HG03159 (cell line): Measurements from ENCODE around the gene PROSER2.
"Not testable (repeated sequence)": the region's sequence is repeated elsewhere in the genome, so short reads cannot be mapped to it uniquely, and the experiment has no call there.

Source experiments
- ATAC-seq: cut with Tn5 transposase; IDR thresholded peaks from one replicate; pipeline ENCODE4 v1.9.1; 2021; ENCODE audit warnings: mild to moderate bottlenecking, moderate library complexity; ENCODE audit not compliant: unreplicated experiment

The PROSER2 gene

DNA sequence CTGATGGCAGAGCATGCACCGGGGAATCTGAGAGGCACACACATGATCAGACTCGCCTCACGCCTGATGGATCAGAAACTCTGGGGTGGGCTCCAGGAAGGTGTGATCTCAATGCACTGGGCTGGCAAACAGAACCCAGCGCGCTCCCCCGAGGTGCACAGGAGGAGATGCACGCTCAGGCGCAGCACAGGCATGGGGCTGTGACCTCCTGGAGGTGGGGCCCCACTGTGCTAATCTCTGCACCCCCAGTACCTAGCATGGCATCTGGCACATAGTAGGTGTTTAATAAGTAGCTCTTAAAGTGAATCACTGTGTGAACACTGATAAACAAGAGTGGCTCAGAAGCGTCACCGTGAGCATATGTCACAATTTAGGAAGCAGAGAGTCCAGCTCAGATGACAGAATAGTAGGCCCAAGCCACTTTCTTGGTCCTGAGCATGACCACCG lies 57.9 kb downstream of the PROSER2 start:
- ATAC-seq, result no peak

DNA sequence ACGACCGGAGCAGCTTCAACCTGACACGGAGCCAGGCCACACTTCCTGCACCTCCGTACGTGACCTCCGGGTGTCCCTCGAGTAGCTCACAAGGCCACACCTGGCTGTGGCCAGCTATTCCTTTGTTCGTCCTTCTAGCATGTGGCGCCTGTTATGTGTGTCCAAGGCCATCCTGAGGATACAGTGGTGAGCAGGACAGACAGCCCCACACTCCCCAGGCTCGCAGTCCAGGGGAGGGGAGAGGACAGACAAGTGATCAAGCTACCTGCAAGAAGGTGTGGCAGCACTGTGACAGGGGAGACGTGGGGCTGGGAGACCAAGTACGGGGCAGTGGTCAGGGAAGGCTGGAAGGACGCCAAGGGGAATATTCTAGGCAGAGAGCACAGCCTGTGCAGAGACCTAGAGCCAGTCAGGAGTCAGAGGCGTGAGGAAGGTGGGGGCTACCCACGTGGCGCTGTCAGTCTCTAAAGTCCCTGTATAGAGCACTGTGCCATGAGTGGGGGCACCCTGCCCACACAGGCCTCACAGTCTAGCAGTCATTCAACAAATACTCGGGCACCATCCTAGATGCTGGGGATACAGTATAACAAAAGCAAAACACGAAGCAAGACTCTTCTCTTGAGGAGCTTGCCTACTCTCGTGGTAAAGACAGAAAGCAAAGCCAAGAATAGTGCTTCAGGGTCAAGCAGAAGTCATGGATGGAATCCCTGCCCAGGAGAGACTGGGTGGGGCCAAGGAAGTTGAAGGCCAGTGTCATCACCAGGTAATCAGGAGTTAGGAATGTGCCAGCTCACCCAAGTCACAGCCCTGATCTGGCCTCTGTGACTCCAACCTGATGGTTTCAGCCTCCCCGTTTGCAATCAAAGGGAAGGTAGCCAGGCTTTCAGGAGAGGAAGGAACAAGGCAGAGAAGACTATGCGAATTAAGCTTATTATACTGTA lies 58.6 kb downstream of the PROSER2 start:
- no peak for ATAC-seq

- ATAC-seq, result no peak
Measured at GRCh38 chr10:11882646-11883375, 59.7 kb downstream of the PROSER2 start.

GRCh38 chr10:11884706-11885423 lies 61.7 kb downstream of the PROSER2 start:
- no peak for ATAC-seq

GRCh38 chr10:11885437-11886137 lies 62.4 kb downstream of the PROSER2 start:
- no peak for ATAC-seq

GRCh38 chr10:11886138-11886474 lies 63.0 kb downstream of the PROSER2 start:
- ATAC-seq, result no peak

DNA sequence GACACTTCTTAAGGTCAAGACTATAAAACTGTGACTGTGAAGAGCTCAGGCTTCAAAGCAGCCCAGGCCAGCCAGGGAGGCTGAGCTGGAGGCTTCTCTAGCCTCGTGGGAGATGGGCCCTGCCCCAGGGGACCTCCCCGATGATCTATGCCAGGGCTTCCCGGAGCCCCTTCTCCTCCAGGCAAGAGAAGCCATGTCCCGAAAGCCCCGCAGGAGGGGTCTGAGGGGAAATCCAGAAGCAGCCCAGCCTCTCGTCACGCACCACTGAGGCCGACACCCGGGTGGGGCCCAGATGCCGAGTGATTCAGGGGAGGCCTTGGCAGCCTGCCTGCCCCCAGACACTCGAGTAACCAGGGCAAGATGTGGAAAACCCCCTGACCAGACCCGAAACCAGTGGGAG lies 63.7 kb downstream of the PROSER2 start:
- no peak for ATAC-seq

GRCh38 chr10:11887381-11888227 lies 64.4 kb downstream of the PROSER2 start:
- no peak for ATAC-seq

DNA sequence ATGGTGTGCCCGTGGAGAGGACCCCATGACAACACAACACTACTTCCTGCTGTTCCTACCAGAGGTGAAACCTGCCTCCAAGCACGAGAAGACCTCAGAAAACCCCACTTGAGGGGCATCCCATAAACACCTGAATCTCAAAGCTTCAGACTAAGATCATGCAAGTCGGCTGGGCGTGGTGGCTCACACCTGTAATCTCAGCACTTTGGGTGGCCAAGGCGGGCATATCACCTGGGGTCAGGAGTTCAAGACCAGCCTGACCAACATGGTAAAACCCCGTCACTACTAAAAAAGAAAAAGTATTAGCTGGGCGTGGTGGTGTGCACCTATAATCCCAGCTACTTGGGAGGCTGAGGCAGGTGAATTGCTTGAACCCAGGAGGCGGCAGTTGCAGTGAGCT lies 66.1 kb downstream of the PROSER2 start:
- not testable (repeated sequence) for ATAC-seq

DNA sequence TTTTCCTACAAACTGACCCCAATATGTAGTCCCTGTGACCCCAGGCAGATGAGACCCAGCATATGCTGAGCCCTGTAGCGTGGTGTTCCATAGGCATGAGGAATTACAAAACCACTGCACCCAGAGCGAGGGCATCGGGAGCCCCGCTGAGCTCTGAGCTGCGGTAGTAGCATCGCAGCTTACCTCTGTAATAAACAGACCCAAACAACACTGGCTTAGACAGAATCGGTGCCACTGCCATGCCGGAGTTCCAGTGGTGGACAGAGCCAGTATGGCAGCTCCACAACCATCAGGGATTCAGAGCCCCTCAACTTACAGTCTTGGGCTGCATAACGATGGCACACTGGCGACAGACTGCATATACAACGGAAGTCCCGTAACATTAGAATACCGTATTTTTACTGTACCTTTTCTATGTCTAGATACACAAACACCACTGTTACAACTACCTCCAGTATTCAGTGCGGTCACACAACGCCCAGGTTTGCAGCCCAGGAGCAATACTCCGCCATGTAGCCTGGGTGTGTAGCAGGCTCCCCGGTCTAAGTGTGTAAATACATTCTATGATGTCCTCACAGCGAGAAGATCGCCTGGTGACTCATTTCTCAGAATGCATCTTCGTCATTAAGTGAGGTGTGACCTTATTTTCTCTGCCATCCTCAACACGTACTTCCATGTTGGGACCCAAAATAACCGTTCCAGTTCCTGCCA lies 68.8 kb downstream of the PROSER2 start:
- no peak for ATAC-seq

DNA sequence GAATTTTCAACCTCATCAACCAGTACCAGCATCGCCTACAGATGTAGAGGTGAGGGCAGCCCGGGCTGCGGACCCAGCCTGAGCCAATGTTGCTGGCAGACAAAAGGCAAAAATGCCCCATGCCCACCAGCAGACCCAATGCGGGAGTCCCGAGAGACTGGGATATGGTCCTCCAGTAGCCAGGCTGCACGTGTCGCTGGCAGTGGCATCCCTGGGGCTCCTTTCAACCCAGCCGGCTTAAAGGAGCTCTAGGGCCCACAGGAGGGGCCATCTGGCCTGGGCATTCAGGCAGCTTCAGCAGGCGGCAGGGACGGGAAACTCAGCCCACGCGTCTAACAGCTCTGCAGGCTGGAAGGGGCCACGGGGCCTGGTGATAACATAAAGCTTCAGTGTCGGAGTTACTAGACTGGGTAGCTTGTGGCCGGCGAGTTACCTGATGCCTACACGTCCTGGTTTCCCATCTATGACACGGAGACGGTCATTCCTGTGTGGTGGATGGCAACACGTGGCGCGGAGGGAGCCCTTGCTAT lies 70.7 kb downstream of the PROSER2 start:
- no peak for ATAC-seq

DNA sequence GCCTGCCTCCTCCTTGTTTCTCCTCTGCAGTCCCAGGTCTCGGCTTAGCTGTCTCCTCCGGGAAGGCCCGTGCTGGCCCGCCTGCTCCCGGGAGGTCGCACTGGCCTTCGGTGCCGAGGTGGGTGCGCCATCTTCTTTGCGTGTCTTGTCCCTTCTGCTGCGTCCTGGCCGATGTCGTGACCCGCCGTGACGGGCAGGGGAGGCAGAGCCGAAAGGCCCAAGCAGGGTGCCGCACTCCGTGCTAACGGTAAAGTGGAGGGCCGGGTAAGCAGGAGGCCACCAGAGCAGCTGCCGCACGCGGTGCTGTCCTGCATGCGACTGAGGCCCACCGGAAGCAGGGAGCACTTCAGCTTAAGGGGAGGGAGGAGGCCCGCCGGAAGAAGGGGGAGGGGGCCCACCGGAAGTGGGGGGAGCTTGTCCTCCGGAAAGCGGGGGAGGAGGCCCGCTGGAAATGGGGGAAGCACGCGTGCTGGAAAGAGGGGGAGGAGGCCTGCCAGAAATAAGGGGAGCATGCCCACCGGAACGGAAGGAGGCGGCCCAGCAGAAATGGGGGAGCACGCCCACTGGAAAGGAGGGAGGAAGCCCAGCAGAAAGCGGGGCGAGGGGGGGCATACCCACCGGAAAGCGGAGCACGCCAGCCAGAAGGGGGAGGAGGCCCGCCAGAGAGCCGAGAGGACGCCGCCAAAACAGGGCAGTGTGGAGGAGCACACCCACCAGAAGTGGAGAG lies 71.4 kb downstream of the PROSER2 start:
- ATAC-seq, result no peak

- no peak for ATAC-seq
Measured at GRCh38 chr10:11895108-11895466, 71.9 kb downstream of the PROSER2 start.

DNA sequence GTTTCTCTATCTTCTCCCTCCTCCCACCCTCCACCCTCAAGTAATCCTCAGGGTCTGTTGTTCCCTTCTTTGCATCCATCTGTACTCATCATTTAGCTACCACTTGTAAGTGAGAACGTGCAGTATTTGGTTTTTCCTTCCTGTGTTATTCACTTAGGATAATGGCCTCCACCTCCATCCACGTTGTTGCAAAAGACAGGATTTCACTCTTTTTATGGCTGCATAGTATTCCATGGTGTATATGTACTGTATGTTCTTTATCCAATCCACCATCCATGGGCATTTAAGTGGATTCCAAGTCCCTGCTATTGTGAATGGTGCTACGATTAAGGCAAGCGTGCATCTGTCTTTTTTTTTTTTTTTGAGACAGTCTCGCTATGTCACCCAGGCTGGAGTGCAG lies 72.4 kb downstream of the PROSER2 start:
- no peak for ATAC-seq

GRCh38 chr10:11896549-11897200 lies 73.5 kb downstream of the PROSER2 start:
- ATAC-seq, result no peak

DNA sequence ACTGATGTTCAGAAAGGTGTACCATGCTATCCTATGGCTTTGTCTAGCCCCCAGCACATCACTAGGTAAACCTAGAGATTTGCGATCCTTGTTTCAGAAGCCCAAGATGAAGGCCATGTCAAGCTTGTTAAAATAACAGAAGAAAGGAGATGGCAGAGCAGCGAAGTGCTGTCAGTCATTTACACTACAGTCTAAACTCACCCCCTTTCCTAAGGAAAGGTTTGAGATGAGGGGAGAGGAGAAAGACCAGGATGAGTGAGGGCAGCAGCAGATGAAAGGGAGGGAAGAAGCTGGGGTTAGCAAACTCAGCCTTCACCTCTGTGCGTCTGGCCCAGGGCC lies 74.8 kb downstream of the PROSER2 start:
- no peak for ATAC-seq

- no peak for ATAC-seq
Measured at GRCh38 chr10:11898372-11899066, 75.4 kb downstream of the PROSER2 start.
